ENCODE results near the gene TMEM184A.

The TMEM184A gene

DNA sequence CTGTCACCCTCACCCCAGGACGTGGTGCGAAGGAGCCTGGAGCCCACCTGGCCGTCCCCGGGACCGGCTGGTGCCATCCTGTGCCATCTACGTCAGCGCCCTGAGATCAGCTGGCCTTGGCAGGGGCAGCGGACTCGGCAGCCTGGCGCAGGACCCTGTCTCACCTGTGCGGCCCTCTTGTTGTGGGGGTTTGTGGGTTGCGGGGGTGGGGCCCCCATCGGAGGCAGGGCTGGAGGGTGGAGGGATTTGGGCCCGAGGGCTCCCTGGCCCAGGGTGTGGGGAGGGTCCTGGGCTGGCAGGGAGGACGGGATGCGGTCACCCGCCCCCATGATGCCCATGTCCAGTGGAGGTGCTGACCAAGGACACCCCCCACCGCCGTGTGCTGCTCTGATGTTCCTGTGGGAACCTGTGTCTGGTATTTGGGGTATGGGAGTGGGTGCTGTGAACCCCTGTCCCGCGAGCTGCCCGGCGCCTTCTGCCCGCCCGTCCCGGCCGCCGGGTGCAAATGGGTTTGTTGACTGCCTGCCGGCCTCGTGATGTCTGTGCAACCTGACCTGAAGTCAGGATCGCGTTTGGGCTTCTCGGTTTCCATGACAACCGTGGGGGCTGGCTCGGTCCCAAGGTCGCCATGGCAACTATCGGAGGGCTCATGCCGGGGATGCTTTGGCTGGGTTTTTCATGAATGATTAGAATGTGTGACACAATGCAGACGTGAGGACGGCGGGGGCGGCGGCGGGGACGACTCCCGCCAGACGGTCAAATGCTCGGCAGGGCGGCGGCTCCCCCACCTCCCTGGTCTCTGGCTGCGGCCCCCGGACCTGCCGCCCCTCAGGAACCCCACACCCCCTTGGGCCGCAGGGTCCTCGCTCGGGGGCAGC is 18.2 kb downstream of the TMEM184A start:
- DNase-seq, result no peak

DNA sequence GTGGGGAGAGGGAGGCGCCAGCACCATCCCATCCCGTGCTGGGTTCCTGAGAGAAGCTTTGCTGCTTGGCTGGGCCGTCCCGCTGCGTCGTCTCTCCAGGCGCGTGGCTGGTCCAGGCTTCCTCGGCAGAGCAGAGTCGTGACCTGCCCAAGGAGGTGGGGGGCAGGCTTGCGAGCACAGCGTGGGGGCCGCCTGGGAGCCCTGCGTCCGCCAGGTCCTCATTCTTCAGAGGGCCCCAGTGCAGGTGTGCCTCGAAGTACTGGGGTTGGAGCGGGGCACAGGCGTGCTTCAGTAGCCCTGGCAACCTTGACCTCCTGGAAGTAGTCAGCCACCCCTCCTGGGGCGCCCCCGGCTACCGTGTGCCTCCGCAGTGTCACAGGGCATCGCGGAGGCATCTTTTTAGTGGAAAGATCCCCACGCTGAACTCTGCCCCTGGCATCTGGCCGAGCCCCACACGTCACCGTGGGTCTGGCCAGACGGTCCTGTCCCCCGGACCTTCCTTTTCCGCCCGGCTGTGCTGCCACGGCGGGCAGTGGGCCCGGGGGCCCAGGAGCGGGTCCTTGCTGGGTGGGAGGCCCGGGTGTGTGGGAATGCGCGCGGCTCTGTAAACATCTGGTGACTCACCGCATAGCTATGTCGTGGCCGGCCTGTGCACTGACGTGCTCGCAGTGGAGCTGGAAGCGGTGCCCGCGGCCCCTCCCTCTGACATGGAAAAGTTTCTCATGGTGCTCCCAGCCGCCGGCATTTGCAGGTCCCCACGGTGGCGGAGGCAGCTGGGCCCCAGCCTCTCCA is 19.1 kb downstream of the TMEM184A start:
- no peak for DNase-seq

DNA sequence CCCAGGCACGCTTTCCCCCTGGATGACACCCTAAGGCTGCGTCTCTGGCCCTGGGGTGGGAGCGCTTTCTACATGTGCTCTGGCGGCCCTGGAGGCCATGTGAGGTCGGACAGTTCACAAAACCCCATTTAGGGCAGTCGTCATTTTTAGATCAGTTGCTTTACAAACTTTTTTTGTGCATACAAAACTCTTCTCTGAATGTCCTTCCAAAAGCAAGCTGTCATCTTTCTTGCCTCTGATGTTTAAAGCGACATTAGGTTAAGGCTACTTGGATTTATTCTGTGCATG is 19.6 kb downstream of the TMEM184A start:
- DNase-seq, result no peak

DNA sequence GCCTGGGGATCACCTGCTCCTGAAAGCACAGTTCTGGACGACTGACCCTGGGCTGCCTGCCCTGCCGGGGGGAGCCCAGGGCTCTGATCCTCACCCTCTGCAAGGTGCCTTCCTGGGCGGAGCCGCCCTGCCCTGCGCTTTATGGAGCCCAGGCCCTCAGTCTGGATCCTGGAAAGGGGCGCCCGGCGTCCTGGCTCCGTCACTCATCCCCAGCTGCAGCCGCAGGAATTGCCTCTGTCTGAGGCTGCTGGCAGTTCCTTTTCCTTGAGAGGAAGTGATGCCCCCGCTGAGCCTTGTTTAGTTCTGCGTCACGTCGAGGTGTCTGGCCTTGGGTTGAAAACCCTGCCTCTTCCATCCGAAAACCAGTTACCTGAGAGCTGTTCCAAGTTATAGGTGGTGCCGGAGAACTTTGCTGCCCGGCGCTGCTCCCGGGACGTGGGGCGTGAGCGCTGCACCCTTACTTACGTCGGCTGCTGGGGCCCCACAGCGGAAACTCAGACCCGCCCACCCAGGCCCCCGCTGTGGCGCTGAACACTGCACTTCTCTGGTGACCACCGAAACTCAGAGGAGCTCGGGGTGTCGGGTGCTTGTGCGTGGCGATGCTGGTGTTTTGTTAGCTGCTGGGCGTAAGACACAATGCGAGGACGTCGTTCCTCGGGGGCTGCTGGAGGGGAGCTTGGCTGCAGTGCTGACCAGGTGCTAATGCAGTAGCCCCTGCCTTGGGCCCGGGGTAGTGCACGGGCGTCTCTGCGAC is 20.1 kb downstream of the TMEM184A start:
- DNase-seq, result no peak

DNA sequence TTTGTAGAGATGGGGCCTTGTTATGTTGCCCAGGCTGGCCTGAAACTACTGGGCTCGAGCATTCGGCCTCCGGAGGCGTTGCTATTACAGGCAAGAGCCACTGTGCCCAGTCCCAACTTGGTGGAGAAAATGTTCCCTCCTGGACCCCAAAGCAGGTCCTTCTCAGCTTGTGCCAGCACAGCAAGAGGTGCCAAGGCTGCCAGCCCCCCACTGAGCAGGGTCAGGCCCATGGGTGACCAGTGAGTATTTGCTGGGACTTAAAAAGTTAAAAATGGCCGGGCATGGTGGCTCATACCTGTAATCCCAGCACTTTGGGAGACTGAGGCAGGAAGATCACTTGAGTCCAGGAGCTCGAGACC is 20.9 kb downstream of the TMEM184A start:
- no peak for DNase-seq

DNA sequence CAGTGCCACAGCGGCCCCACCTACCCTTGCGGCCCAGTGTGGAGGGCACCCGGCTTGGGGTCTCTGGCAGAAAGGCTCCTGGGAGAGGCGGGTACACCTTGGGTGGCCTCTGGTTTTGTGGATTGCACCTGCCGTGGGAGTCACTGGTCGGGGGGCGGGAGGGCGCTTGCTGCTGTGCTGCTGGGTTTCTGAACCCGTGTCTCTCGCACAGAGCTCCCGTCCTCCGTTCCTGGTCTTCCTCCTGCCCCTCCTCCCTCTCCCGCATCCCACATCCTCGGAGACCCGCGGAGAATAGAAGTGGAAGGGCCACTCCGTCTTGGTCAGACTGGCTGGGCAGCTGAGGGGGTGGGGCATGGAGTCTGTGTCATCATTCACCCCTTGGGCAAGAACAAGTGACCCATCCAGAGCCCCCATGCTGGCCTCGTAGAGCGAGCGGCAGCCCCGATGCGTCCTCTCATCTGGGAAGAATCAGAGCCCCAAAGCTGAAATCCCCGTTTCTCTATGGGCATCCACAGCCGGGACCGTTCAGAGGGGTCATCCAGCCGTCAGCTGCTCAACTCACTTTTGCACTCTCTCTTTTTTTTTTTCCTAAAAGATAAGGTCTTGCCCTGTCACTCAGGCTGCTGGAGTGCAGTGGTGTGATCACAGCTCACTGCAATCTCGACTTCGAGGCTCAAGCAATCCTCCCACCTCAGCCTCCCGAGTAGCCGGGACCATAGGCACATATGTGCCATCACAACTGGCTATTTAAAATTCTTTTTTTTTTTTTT is 21.5 kb downstream of the TMEM184A start:
- DNase-seq, result no peak

DNA sequence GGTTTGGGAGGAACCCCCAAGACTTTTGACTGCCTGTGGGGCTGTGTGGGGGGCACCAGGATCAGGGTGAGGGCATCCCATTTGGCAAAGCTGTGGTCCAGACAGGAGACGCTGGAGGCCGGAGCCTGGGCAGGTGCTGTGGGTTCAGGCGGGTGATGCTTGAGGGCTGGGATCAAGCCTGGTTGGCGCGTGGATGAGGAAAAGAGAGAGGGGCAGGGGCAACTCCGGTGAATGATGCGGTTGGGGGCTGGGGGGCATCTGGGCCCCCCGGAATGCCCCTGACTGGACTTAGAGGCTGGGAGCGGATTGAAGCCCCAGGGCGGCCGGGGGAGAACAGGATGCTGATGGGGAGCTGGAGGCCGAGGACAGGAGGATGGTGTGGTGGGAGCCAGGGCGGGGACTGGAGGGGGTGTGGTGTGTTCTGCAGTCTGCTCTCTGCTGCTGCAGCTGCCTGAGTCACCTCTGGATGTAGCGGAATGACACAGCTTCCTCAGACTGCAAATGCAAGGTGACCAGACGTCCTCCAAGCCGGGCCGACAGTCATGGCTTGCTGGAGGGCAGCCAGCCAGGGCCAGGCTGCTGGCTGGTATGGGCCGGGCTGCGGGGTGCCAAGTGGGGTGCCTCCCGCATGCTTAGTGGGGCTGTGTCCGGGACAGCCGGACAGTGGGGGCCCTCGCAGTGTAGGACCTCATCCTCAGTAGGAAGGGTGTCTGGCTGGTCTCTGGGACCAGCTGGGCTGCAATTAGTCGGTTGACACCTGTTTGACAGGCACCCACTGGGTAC is 22.3 kb downstream of the TMEM184A start:
- DNase-seq, result peak; percentile 18

DNA sequence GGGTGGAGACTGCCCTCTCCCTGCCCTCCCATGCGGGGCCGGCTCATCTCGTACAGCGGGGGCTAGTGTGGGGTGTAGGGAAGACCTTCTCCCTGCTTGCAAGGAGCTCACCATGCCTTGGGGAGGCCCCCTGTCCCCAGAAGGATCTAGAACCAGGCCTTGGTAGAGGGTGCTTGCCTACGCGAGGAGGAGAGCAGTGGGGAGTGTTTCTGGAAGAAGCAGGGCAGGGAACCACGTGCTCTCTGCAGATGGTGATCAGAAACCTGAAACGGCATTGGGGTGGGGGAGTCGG is 22.8 kb downstream of the TMEM184A start:
- DNase-seq, result no peak

DNA sequence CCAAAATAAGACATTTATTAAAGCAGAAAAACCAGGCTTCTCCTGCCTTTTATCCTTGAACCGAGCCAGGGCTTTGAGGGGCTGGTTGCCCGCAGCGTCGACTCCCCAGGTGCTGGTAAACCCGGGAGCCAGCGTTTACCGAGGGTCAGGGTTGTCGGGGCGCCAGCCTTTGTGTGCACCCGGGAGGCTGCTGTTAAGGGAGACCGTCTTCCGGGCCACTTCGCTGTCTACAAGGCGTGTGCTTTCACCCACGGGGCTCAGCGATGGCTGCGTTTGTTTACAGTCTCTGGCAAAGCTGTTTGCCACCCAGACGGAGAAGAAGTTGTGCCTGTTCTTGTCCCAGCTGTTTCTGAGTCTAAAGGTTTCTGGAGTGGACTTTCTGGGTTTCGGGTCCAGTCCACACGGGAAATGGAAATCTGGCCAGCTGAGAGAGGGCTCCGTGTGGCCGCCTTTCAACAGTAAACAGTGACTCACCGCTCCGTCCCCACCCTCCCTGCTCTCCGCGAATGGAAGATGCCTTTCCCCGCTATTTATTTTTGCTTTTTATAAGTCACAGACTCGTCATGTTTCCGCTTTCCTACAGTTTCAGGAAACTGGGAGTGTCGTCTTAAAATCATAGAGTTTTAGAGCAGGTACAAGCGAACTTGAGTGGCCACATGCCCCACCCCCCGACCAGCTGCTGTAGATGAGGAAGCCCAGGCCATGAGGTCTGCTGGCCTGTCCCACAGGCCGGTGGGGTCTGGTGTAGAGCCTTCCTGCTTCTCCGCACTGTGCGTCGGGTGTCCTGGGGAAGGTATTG is 23.4 kb downstream of the TMEM184A start:
- DNase-seq, result peak; percentile 80

DNA sequence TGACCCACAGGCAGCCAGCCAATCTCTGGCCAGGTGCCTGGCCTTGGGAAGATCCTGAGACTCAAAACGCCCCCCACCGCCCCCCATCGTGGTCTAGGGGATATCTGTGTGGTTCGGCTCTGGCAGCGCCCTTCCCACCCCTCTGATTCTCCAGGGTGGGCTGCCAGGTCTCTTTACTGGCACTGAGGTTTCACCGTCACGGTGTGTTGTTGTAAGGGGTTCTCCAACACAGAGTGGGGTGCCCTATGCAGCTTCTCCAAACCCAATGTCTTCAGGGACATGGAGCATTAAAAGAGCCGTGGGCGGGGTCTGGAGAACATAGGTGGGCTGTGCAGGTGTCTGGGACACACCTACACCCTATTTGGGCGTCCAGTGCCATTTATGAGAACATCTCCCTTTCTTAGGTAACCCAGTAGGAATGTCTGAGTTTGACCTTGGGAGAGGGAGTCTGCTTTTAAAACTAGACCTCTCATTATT is 24.0 kb downstream of the TMEM184A start:
- DNase-seq, result peak; percentile 13

DNA sequence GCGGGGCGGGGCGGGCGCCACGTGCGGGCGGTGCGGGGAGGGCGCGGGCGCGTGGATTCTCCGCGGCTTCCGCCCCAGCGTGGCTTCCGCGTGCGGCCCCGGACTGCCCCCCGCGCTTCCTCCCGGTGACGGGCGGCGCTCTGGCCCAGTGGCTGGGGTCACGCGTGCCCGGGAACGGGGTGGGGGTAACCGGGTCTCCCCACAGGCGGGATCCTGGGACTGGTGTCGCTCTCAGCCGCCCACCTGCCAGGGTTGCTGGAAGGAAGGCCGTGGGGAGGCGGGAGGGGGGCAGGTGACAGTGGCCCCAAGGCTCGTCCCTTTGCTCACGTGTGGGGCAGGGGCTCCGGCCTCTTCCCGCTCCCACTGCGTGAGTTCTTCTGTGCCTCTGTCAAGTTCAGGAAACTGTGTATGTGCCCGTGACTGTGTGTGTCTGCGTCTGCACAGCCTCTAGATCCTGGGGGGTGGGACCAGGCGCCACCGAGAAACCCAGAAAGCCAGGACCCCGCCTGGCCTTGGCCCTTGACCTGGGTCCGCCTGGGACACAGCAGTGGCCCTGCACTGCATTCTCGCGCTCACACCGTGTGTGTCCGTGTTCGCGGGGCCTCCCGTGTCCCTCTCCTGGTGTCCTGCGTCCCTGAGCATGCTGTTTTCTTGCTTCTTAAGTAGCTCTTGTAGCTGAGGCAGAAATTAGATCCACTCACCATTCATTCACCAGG is 24.6 kb downstream of the TMEM184A start:
- peak; percentile 27 for DNase-seq

DNA sequence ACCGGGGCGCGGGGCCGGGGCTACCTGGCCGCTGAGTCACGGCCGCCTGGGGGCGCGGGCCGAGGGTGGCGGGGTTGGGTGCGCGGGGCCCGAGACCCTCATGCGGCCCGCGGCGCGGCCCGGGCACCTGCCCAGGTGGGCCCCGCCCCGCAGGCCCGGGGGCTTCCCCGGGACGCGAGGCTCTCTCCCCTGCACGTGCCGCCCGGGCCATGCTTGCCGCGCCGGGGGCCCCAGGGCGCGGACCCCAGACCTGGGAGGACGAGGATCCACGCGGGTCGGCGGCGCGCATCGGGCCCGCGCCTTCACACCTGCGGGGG is 25.1 kb downstream of the TMEM184A start:
- DNase-seq, result no peak

DNA sequence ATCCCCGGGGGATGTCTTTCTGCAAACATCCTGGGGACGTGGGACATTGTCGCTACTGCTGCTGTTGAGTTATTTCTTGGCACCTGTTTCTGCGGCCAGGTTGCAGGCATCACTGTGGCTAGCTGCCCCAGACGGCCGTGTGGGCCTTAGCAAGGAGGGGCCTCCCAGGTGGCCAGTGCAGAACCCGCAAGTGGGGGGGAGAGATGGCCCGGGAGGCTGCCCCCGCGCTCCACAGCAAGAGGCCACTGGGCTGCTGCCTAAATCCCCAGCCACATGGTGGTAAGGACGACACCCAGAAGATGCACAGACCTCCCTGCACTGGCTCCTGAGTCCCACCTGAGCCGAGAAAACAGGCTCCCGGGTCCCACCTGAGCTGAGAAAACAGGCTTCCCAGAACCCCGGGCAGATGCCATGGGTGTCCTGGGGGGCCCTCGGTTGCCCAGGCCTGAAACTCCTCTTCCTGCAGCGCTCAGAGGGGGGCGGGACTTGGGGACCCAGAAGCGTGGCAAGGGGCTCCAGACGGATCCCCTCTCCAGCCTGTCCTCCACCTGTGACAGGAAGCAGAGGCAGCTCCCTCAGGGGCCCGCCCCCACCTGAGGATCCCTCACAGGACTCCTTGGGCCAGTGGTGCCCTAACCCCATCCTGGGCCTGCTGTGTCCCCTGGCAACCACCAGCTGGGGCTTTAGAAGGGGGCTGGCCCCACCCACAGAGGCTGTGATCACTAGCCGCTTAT is 26.5 kb downstream of the TMEM184A start:
- DNase-seq, result no peak

DNA sequence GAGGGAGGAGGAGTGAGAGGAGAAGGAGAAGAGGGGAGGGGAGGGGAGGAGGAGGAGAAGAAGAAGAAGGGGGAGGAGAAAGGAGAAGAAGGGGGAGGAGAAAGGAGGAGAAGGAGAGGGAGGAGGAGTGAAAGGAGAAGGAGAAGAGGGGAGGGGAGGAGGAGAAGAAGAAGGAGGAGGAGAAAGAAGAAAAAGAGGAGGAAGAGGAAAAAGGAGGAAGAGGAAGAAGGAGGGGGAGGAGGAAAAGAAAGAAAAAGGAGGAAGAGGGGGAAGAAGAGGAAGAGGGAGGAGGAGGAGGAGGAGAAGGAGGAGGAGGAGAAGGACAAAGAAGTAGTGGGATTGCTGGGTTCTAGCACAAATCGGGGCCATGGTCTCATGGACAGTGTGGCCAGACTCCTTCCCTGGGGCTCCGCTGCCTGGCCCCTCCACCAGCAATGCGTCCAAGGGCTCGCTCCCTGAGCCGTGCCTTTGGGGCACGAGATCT is 29.7 kb downstream of the TMEM184A start:
- DNase-seq, result no peak

DNA sequence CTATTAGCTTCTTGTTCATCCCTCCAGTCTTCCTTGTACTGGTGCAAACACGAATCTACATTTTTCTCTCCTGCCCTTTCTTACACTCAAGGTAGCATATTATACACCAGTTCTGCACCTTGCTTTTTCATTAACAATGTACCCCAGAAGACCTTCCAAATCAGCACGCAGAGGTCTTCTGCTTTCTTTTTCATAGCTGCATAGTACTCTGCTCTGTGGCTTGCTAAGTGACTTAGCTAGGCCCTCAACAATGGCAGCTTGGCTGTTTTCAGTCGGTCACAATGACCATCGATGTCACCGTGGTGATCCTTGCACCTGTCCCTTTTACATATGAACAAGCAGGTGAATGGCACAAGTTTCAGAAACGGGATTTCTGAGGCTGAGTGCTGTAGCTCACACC is 30.6 kb downstream of the TMEM184A start:
- no peak for DNase-seq

DNA sequence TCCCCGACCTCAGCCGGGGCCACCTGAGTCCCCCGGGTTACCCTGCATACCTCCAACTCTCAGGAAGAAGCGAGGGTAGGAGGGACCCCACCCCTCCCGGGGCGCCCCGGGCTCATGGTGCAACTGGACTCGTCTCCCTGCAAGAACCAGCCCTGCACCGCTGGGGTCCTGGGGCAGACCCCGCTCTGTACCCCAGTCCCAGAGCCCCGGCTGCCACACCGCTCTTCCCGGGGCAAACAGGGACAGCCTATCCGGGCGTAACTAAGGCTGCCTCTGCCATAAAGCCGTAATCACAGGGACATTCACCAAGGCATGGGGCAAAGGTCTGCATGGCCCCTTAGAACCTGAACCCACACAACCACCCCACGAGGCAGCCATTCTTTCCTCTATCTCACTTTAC is 32.2 kb downstream of the TMEM184A start:
- no peak for DNase-seq

DNA sequence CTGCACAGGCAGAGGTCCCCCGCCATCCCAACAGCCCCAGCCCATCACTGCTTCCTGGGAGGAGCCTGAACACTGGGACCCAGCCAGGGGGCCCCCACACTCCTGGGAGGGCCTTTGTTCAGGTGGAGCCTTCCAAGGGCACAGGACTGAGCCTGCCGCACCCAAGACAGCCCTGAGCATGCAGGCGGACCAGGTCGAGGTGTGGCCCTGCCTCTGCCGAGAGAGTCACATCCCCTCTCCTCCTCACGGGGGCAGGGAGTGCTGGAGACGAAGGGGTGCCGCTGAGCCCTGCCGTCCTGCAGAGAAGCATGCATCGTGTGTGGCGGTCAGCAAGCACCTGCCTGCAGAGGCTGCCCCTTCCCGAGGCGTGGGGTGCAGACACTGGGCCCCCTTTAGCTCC is 32.8 kb downstream of the TMEM184A start:
- no peak for DNase-seq

DNA sequence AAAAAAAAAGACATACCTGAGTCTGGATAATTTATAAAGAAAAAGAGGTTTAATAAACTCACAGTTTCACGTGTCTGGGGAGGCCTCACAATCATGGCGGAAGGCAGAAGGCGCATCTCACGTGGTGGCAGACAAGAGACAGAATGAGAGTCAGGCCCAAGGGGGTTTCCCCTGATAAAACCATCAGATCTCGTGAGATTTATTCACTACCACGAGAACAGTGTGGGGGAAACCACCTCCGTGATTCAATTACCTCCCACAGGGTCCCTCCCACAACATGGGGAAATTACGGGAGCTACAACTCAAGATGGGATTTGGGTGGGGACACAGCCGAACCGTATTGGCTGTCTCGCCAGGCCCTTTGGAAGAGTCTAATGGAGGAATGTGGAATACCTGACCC is 34.5 kb downstream of the TMEM184A start:
- DNase-seq, result no peak

DNA sequence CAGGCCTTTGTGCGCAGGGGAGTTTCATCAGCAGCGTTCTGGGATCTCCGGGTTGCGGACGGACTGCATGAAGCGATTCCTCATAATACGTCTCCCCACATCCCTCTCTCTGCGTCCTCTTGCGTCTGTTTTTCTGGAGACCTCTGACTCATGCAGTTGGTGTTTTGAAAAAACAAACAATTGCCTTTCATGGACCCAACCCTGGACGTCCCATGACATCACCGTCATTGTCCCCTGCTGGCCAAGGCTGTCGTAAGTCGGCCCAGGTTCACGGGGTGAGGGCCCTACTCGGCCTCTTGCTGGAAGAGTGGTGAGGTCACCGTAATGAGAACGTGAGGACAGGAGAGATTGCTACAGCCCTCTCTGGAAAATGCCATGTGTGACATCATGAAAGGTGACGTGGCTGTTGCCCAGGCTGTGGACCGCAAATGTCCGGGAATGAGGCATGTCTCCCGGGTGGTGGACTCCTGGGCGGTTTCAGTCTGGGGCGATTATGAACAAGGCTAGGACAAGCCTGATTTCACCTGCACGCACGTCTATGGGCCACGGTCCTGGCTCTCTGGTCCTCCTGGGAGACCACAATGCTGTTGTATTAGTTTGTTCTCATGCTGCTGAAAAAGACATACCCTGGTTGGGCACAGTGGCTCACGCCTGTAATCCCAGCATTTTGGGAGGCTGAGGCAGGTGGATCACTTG is 35.3 kb downstream of the TMEM184A start:
- no peak for DNase-seq
